NCI-H146 (cell line): Measurements from ENCODE around the gene GALNT9.

Experiments
- DNase-seq: peaks from one replicate; lab custom pipeline; 2025; lab: John Stamatoyannopoulos, UW

The GALNT9 gene

DNA sequence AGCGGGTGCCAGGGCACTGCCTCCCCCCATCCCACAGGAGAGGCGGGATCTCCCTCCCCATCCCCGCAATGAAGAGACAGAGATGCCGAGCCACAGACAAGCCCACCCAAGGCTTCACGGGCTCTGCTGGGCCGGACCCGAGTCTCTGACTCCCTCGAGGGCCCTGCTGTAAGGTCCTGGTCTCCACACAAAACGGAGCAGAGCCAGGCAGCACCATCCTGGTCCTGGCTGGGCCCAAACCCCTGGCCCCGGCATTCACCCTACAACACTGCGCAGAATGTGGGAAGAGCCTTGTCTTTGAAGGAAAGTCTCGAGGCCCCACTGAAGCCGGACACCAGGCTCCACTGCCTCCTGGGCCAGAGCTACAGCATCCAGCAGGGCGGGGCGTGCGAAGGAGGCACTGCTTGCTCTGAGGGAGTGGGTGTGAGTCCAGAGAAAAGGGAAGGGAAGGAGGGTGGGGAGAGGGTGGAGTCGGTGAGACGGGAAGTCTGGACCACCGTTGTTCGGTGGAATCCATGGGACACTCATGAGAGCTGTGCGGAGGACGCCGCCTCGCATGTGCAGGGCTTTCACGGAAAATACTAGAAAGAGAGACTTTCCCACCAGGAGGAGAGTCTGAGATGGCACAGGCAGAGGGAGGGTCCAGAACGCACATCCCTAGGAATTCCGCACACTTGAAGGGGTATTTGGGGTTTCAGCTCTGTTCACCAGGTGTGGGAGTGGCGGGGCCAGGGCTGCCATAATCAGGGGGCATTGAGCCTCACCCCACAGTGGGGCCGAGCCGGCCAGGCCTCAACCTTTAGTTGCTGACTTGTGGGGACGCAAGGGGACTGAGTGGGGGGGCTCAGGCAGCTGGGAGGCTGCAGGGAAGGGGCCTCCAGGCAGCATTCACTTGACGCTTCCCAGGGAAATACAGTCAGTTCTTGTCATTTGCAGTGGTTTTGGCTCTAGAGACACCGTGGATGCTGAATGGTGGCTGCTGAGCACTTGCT is 36.8 kb downstream of the GALNT9 start:
- DNase-seq = no peak

DNA sequence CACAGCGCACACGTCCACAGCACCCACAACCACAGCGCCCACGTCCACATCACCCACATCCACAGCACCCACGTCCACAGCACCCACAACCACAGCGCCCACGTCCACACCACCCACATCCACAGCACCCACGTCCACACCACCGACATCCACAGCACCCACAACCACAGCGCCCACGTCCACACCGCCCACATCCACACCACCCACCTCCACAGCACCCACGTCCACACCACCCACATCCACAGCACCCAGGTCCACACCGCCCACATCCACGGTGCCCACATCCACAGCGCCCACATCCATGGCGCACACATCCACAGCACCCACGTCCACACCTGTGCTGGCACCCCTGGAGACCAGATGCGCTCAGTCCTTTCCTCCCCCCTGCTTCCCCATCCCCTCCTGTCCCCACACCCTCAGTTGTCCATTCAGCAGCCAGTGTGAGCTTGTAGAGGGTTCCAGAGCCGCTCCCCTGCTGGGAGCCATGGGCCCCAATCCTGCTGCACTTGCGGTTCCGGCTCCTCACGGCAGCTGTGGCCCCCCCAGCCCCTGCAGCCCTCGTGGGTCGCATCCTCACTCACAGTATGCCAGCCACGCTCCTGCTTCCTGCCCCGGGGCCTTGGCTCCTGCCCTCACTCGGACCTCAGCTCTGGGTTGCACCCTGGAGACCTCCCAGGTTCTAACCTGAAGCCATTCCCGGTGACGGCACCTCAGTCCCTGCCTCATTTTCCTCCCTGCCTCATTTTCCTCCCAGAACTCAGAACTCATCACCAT is 37.8 kb downstream of the GALNT9 start:
- DNase-seq = no peak

DNA sequence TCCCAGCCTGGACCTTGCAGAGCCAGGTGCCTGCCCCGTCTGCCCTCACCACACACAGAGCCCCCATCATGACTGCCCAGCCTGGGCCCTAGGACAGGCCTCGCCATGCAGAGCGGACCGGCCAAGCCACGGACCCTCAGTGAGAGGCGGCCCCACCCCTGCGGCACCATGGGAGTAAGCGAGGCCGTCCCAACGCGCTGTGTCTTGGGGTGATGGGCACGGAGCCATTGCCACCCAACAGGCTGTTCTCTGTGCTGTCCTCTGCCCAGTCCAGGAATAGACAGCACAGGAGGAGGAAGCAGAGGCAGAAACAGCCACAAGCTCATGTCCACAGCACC is 39.2 kb downstream of the GALNT9 start:
- DNase-seq = no peak

DNA sequence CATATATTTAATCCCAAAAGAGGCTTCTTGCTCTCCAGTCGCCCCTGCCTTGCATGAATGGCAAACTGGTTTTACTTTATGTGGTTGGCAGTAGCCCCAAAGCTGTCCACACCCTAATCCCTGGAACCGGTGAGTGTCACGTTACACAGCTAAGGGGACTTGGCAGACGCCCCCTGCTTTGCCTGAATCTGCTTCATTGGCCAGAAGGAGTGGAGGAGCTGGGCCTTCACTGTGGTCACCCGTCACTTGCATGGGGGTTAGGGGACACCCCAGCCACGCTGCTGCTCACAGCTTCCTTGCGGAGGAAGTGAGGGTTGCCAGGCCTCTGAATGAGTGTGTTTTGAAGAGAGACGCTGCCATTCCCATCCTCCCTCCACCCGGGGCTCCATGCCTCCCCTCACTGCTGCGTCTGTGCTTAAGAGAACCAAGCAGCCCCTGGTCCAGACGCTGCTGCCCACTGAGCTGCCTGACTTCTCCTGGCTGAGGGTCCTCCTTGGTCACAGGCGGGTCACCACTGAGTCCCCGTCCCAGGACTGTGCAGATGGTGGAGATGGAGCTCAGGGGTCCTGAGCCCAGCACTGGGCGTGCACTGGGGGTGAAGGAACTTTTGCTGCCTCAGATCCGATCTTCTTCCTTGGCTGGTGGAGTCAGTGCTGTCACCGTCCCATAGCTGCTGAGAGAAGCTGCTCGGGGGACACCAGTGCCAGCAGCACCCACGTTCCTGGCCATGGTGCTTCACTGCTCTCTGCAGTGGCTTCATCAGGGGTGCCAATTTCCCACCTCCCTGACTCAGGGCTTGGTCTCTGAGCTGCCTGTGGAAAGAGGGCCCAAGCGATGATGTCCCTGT is 39.8 kb downstream of the GALNT9 start:
- DNase-seq = no peak

DNA sequence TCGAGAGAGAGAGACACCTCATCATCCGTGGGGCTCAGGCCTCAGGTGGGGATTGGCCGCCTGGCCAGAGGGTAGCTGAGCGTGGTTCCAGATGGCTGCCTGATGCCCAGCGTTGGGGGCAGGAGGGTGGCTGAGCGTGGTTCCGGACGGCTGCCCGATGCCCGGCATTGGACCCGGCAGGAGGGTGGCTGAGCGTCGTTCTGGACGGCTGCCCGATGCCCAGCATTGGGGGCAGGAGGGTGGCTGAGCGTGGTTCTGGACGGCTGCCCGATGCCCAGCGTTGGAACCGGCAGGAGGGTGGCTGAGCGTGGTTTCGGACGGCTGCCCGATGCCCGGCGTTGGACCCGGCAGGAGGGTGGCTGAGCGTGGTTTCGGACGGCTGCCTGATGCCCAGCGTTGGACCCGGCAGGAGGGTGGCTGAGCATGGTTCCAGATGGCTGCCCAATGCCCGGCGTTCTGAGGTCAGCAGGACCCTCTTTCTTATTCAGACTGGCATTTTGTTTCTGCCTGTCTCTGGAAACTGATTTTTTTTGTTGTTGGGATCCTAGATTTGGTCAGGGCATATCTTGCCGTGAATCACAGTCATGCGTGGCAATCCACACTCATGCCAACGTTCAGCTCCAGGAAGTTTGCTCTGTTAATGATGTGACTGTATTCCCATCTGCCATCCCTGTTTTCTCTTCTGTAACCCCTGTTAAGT is 40.7 kb downstream of the GALNT9 start:
- no peak for DNase-seq

DNA sequence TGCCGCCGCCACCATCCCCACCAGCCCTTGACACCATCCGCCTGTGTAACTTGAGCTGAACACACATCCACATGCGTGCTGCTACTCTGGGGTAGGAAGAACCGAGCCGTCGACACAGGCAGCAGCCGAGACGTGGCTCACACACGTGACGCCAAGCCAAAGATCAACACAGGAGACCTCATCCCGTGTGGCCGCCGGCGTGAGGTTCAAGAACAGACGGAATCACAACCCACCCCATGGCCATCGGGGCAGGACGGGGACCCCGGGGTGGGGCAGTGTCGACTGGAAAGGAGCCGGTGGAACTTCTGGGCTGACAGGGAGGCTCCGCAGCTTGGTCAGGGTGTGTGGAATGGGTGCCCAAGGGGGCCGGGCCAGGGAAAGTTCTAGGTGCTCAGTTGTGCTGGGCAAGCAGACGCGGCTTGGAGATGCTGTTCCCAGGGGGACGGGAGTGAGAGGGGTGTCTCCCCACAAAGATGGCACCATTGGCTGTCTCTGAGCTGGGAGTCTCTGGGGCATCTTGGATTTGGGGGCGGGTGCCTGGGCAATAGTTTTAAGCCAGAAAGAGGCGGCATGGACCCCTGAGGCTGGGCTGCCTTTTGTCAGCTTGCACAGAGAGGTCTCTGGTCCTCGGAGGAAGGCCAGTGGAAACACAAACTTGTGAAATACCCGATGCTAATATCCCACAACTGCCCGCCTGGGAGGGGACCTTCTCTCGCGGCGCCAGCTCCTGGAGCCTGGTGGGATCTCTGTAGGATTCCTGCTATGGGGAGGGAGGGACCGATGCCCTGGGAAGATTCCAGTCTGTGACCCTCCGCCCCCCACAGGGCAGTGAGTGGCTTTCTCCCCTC is 41.8 kb downstream of the GALNT9 start:
- no peak for DNase-seq

DNA sequence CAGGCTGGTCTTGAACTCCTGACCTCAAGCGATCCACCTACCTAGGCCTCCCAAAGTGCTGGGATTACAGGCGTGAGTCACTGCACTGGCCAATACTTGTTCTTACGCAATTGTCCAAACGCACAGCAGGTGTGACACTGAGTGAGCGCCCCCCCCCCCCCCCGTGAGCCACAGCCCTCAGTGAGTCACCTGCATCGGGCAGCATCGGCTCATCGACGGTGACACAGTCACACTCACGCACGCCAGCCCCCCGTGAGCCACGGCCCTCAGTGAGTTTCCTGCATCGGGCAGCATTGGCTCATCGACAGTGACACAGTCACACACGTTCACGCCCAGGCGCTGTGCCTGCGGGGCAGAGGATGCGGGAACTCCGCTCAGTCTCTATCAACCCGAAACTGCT is 42.5 kb downstream of the GALNT9 start:
- DNase-seq = no peak

DNA sequence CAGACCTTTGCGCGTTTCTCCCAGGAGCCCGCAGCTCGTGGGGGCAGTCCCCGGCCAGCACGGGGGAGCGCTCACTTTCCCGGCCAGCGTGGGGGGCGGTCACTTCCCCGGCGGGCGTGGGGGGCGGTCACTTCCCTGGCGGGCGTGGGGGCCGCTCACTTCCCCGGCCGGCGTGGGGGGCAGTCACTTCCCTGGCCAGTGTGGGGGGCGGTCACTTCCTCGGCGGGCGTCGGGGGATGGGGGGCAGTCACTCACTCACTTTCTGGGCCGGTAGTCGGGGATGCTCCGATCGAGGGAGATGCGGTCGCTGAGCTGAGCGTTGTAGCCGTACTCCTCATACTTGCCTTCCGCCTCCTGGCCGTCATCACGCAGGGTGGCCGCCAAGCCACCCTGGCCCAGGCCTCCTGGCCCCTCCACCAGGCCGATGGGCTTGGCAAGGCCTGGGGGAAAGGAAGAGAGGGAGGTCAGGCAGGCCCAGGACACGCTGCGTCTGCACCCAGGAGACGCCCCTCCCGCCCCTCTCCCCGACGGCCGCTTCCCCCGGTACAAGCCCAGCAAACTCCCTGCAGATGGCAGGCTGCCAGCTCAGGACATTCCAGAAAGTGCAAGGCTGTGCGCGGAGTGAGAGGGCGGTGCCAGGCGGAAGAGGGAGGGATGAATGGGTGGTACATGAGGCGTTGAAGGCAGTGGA is 43.3 kb downstream of the GALNT9 start:
- no peak for DNase-seq

DNA sequence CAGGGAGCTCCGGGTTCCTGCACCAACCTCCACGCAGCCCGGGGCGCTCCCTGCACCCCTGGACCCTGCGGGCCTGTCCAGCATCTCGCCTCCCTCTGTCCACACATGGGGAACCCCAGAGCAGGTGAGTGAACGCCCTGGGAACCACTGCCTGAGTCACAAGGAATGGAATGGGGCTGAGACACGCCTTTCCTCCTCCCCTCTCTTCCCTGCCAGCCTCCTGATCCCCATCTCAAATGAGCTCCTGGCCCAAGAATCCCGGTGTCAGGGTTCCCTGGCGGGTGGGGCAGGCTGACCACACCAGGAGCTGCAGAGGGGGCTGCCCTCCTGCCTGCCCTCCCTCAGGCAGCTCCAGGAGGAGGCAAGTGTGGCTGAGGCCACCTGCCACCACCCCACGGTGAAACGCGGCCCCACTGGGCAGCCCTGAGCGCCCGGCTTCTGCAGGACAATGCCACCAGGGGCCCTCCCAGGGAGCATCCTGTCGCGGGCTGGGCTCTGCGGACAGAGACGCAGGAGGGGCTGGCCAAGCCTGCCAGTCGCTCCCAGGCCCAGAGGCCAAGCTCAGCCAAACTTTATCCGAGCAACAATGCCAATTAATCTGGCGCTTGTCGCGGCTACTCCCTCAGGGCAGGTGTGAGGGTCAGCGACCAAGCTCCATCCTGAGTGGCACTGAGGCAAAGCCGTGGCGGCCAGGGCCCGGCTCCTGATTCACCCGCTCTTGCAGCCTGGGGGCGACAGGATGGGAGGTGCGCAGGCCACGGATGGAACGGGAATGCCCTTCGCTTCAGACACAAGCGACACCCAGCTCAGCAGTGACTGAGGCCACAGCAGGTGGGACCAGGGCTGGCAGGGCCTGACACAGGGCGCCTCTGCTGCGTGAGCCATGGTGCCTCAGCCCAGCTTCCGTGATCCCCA is 44.3 kb downstream of the GALNT9 start:
- DNase-seq = no peak

DNA sequence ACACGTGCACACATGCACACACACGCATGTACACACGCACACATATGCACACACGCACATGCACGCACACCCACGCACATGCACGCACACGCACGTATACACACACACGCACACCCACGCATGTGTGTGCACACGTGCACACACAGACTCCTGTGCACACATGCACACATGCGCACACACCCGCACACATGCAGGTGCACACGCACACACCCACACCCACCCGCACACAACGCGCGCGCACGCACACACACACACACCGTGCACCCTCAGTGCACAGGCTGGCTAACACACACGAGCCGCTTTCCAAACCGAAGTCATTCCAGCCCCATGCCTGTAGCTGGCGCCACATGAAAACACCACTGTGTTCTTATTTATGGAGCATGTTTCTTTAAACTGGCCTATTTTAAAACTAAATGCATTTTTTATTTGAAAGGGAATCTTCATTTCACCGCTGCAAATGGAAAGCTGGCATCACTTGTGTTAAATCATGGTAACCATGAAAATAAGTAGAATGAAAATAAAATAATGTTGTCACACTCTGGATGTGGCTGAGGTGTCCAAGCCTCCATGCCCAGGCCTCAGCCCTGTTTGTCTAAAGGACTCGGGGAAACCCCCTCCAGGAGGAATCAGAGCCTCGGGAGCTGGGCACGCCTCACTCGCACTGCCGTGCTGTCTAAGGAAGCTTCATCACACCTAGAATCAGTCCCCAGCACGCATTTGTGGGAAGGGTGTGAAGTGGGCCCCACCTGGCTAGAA is 45.1 kb downstream of the GALNT9 start:
- no peak for DNase-seq

DNA sequence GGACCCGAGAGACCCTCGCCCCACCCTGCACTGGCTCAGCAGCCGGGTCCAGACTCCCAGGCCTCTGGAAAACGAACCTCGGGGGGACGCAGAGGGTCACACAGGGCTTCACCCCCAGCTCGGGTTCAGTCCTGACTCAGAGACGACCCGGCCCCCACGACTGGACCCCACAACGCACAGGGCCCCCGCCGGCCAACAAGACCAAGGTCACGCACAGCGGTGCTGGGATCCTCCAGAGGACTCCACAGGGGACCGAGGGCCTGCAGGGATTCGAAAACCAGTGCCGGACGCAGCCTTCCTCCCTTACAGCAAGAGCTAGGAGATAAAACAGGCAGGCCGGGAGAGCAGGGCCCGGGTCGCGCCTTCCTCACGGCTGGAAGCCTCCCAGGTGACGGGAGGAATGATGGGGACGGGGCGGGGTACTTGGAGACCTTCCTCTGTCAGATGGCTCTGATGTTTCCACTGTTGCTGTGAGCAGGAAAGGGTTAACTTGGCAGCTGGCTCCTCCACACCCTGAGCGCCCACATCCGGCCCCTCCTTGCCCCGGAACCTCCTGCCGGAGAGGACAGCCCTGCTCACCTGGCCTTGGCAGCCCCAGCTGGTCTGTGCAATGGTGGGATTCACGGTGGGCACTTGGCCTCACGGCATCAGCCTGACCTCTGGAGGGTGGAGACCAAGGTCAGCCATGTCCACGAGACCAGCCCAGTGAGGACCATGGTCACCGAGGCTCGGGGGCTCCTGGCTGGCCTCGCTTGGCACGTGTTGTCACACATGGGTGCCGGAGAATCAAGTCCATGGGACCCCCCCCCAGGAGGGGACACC is 46.2 kb downstream of the GALNT9 start:
- peak; percentile 33 for DNase-seq

DNA sequence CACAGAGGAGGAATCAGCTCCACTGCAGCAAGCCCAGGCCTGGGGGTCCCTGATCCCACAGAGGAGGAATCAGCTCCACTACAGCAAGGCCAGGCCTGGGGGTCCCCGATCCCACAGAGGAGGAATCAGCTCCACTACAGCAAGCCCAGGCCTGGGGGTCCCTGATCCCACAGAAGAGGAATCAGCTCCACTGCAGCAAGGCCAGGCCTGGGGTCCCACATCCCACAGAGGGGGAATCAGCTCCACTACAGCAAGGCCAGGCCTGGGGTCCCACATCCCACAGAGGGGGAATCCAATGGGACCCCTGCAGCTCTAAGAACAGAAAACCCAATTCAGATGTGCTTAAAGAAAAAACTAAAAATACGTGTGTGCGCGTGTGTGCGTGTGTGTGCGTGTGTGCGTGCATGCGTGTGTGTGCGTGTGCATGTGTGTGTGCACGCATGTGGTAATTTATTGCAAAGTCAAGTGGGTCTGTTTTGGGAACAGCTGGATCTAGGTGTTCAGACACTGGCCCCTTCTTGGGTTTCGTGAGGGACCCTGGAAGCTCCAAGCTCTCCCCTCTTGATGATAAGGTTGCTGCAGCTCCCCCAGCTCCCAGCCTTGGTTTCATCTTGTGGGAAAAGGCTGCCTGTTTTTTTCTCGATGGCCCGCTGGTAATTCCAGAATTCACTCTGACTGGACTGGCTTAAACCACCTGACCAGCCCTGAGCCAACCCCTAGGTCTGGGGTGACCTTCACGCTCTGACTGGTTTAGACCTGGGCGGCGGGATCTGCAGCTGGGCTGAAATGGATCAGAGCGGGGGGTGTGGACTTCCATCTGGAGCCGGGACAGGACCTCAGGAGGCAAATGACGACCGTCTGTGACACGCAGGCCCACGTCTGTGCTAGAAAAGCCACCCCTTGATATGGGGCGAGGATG is 47.1 kb downstream of the GALNT9 start:
- DNase-seq = no peak

DNA sequence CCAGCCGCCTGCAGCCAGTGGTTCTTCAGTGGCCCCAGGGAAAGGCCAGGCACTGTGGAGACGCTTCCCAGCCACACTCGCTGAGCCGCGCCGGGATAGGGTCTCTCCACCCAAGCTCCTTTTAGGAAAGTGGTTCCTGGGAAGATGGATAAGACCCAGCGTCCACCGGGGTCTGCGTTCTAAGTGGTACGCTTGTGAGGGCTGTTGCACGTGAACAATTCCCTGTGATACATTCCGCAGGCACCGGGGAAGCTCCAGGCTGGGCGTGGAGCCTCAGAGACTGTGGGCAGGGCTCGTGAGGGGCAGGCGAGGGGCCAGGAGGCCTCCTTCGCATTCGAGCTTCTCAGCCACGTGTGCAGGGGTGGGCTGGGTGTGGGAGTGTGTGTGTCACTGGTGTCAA is 48.4 kb downstream of the GALNT9 start:
- no peak for DNase-seq

DNA sequence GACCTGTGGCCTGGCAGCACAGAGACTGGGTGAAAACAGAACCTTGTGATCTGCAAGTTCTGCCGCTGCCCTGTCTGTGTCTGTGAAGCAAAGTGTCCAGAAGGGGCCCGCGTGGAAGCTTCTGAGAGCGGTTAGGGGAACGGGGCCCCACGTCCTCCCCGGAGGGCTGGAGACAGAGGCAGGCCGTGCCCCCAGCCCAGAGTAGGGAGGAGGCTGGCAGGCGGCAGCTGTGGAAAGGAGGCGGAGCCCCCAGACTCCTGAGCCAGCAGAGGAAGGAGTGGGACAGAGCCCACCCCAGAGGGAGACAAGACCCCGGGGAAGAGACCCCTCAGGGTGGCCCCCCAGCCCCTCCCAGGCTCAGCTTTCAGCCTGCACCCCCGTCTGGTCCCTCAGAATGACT is 49.0 kb downstream of the GALNT9 start:
- no peak for DNase-seq

DNA sequence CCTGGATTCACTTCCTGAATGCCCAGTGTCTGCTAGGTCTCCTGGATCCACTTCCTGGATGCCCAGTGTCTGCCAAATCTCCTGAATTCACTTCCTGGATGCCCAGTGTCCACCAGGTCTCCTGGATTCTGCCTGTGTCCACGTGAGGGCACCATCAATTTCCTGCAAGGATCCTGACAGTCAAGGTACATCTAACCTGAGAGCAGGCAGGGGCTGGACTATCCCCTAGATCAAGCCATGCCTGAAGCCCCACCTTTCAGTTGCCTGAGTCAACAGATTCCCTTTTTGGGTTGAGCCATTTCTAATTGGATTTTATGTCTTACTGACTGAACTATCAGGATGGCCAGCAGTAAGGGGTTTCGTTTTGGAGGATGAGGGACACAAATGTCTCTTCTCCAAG is 49.5 kb downstream of the GALNT9 start:
- DNase-seq = no peak

DNA sequence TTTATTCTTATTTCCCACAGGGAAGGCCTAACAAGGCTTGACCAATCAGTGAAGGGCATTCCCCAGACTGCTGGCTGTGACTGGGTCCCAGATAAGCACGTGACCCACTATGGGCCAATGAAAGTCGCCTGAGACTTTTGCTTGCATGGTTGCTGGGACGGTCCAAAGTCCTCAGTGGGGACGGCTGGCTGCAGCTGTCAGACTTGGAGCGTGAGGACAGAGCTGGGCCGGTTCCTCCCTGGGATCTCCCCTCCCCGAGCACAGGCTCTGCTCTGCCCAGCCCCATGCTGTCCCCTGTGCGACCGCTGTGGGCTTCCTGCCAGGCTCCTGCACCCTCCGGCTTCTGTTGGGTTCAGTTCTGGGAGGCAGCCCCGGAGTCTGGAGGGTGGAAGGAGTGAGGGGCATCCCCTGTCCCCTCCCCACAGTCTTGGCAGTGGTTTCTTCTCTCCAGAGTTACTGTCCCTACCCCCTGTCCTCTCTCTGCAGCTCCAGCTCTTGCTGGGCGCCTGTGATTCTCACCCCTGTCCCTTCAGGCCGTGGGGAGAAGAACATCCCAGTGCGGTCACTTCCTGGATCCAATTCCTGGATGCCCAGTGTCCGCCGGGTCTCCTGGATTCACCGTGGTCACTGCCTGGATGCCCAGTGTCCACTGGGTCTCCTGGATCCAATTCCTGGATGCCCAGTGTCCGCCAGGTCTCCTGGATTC is 50.1 kb downstream of the GALNT9 start:
- DNase-seq = no peak
